ENCODE data around the gene RBM28.

The RBM28 gene

GRCh38 chr7:128359336-128359735, 15.6 kb upstream of the RBM28 start:
- no peak for TF ChIP-seq CTCF (IDR thresholded peaks at IDR 0.05)

GRCh38 chr7:128358233-128358632, 14.5 kb upstream of the RBM28 start:
- no peak for TF ChIP-seq CTCF (IDR thresholded peaks at IDR 0.05)

- no peak for TF ChIP-seq CTCF (IDR thresholded peaks at IDR 0.05)
Measured at GRCh38 chr7:128357217-128357613, 13.5 kb upstream of the RBM28 start.

GRCh38 chr7:128356546-128357216, 13.0 kb upstream of the RBM28 start:
- no peak for TF ChIP-seq CTCF (IDR thresholded peaks at IDR 0.05)

GRCh38 chr7:128353610-128354009, 9.9 kb upstream of the RBM28 start:
- no peak for TF ChIP-seq CTCF (IDR thresholded peaks at IDR 0.05)

- no peak for TF ChIP-seq CTCF (IDR thresholded peaks at IDR 0.05)
Measured at GRCh38 chr7:128353189-128353588, 9.5 kb upstream of the RBM28 start.

GRCh38 chr7:128352636-128353035, 8.9 kb upstream of the RBM28 start:
- TF ChIP-seq CTCF (IDR thresholded peaks at IDR 0.05) = no peak

- no peak for TF ChIP-seq CTCF (IDR thresholded peaks at IDR 0.05)
Measured at GRCh38 chr7:128352153-128352537, 8.4 kb upstream of the RBM28 start.

All from LNCAP (cell line).